Hypothalamus (tissue), 51 donors: ENCODE results near the gene OTUB1.

Experiments used
- DNase-seq, 51 donors: peaks; one replicate each; lab custom pipeline; 2025; lab: John Stamatoyannopoulos, UW

Gene OTUB1

GRCh38 chr11:63974259-63975143, 11.7 kb upstream of the OTUB1 start, which contains the start of gene COX8A:
Gene COX8A, plus strand, starts transcription at chr11:63974620. Its CDS starts 61 bp downstream, at chr11:63974681.
- peak; percentile 65 to 99 (median 96) for DNase-seq

GRCh38 chr11:63978551-63979239, 7.5 kb upstream of the OTUB1 start:
- no peak for DNase-seq

- DNase-seq: no peak
Observed at GRCh38 chr11:63979426-63979825, 6.8 kb upstream of the OTUB1 start.

- DNase-seq: peak in 13 of 51 donors; percentile 14 to 56 (median 50)
Observed at GRCh38 chr11:63985812-63986155, 454 bp upstream of the OTUB1 start.

- DNase-seq: no peak
Observed at GRCh38 chr11:63986932-63987513, 785 bp downstream of the OTUB1 start.

GRCh38 chr11:63991558-63991957, 5.3 kb downstream of the OTUB1 start:
- no peak for DNase-seq

GRCh38 chr11:63993100-63993499, 6.9 kb downstream of the OTUB1 start:
- no peak for DNase-seq

- no peak for DNase-seq
Observed at GRCh38 chr11:63993993-63994392, 7.8 kb downstream of the OTUB1 start.

- no peak for DNase-seq
Observed at GRCh38 chr11:63996512-63996911, 10.3 kb downstream of the OTUB1 start.

GRCh38 chr11:63997104-63997700, 11.0 kb downstream of the OTUB1 start:
- DNase-seq: no peak

- DNase-seq: no peak
Observed at GRCh38 chr11:63997801-63998337, 11.6 kb downstream of the OTUB1 start.

GRCh38 chr11:63998558-63999348, 12.5 kb downstream of the OTUB1 start:
- DNase-seq: no peak

GRCh38 chr11:63999349-64000025, 13.2 kb downstream of the OTUB1 start:
- peak in 13 of 51 donors; percentile 11 to 52 (median 24) for DNase-seq

- peak in 44 of 51 donors; percentile 7 to 82 (median 41) for DNase-seq
Observed at GRCh38 chr11:64000026-64000739, 13.9 kb downstream of the OTUB1 start.

- DNase-seq: peak in 1 of 51 donors; percentile 40
Observed at GRCh38 chr11:64000740-64001483, 14.7 kb downstream of the OTUB1 start.

GRCh38 chr11:64001484-64002420, 15.5 kb downstream of the OTUB1 start:
- no peak for DNase-seq
